Neural cell (in vitro differentiated cells): ENCODE results near the gene APP. TPM values are rescaled to one million over a fixed set of nuclear protein-coding genes. Genes with fewer than 3 reads are reported as not detected.
"Not testable (repeated sequence)": the region's sequence is repeated elsewhere in the genome, so short reads cannot be mapped to it uniquely, and the experiment has no call there.

Source experiments
- H2AFZ ChIP-seq: fragments of 200-600, 300-800 bp; sonication (generic), shearing (Covaris generic); 2 replicates; pipeline ENCODE4 v1.6.0; 2014; ENCODE audit warnings: low read depth, mild to moderate bottlenecking, antibody characterized with exemption, low read length, moderate library complexity
- H3F3A ChIP-seq: fragments of 200-600 bp; shearing (Covaris generic); 2 replicates; pipeline ENCODE4 v1.6.1; 2016; ENCODE audit warnings: mild to moderate bottlenecking, moderate library complexity, mixed read lengths, antibody characterized with exemption, low read length; ENCODE audit not compliant: insufficient read depth, poor library complexity, severe bottlenecking
- H3K27ac ChIP-seq: fragments of 200-600, 300-800 bp; sonication (generic), shearing (Covaris generic); 2 replicates; pipeline ENCODE4 v1.5.1; 2014; ENCODE audit warnings: mild to moderate bottlenecking, low read length, moderate library complexity
- H3K27me3 ChIP-seq: fragments of 300-800, 200-600 bp; sonication (generic), shearing (Covaris generic); 2 replicates; pipeline ENCODE4 v1.6.0; 2014; ENCODE audit warnings: mild to moderate bottlenecking, low read depth, low read length, moderate library complexity; ENCODE audit not compliant: insufficient read depth
- H3K36me3 ChIP-seq: fragments of 300-800, 200-600 bp; sonication (generic), shearing (Covaris generic); 2 replicates; pipeline ENCODE4 v1.5.1; 2014; ENCODE audit warnings: mild to moderate bottlenecking, antibody characterized with exemption, low read length, moderate library complexity; ENCODE audit not compliant: insufficient read depth
- H3K4me2 ChIP-seq: fragments of 300-800, 200-600 bp; sonication (generic), shearing (Covaris generic); 2 replicates; pipeline ENCODE4 v1.6.0; 2014; ENCODE audit warnings: mild to moderate bottlenecking, low read length
- H3K4me3 ChIP-seq: fragments of 300-800, 200-600 bp; sonication (generic), shearing (Covaris generic); 2 replicates; pipeline ENCODE4 v1.5.1; 2014; ENCODE audit warnings: mild to moderate bottlenecking, low read length, moderate library complexity
- H3K79me2 ChIP-seq: fragments of 200-600 bp; shearing (Covaris generic); replicated peaks from 2 replicates; pipeline ENCODE4 v1.6.0; 2014; ENCODE audit warnings: mild to moderate bottlenecking, low read length, moderate library complexity; ENCODE audit not compliant: insufficient read depth
- H3K9ac ChIP-seq: fragments of 300-800, 200-600 bp; sonication (generic), shearing (Covaris generic); 2 replicates; pipeline ENCODE4 v1.6.1; 2016; ENCODE audit warnings: mild to moderate bottlenecking, low read length, mixed read lengths
- H3K9me2 ChIP-seq: fragments of 200-600 bp; shearing (Covaris generic); 2 replicates; pipeline ENCODE4 v1.6.1; 2016; ENCODE audit warnings: mild to moderate bottlenecking, low read length, mixed read lengths; ENCODE audit not compliant: insufficient read depth
- H3K9me3 ChIP-seq: fragments of 200-600, 300-800 bp; sonication (generic), shearing (Covaris generic); 2 replicates; pipeline ENCODE4 v1.6.1; 2016; ENCODE audit warnings: mild to moderate bottlenecking, mixed run types, low read length, moderate library complexity, mixed read lengths
- H4K20me1 ChIP-seq: fragments of 200-600 bp; shearing (Covaris generic); 2 replicates; pipeline ENCODE4 v1.6.1; 2016; ENCODE audit warnings: mild to moderate bottlenecking, mixed run types; ENCODE audit not compliant: insufficient read depth
- EP300 ChIP-seq: fragments of 450-650 bp; conservative IDR thresholded peaks from 2 replicates; pipeline ENCODE4 v1.6.1; 2014; ENCODE audit warnings: antibody characterized with exemption, mild to moderate bottlenecking, moderate library complexity; ENCODE audit not compliant: poor library complexity, severe bottlenecking
- EZH2 ChIP-seq: fragments of 200-600, 300-800 bp; shearing (Covaris generic), sonication (generic); IDR thresholded peaks from 2 replicates; pipeline ENCODE4 v1.6.1; 2014; ENCODE audit warnings: antibody characterized with exemption, low read length, borderline replicate concordance, mild to moderate bottlenecking; ENCODE audit not compliant: insufficient read depth, poor library complexity, severe bottlenecking
- MXI1 ChIP-seq: fragments of 450-650 bp; conservative IDR thresholded peaks from 2 replicates; pipeline ENCODE4 v1.6.1; 2014; ENCODE audit warnings: antibody characterized with exemption, mild to moderate bottlenecking; ENCODE audit not compliant: poor library complexity, severe bottlenecking
- POLR2AphosphoS5 ChIP-seq: IDR thresholded peaks from 2 replicates; pipeline ENCODE4 v1.6.1; 2012
- RAD21 ChIP-seq: fragments of 450-650 bp; conservative IDR thresholded peaks from 2 replicates; pipeline ENCODE4 v1.6.1; 2014; ENCODE audit warnings: antibody characterized with exemption, mild to moderate bottlenecking, moderate library complexity
- SMC3 ChIP-seq: fragments of 450-650 bp; conservative IDR thresholded peaks from 2 replicates; pipeline ENCODE4 v1.6.1; 2014; ENCODE audit warnings: antibody characterized with exemption, mild to moderate bottlenecking, moderate library complexity; ENCODE audit not compliant: poor library complexity
- TAF1 ChIP-seq: IDR thresholded peaks from 2 replicates; pipeline ENCODE4 v1.6.1; 2012; ENCODE audit warnings: low read depth
- polyA plus RNA-seq: library from polyadenylated mRNA; depleted of rRNA; stranded (reverse); fragments of >200 nt; gene quantifications from 2 replicates; pipeline ENCODE4 v1.2.3, GENCODE V29; 2014
- TF ChIP-seq, protein P1 (sequence below): IDR thresholded peaks from 2 replicates; pipeline ENCODE4 v1.6.1; 2012; ENCODE audit warnings: borderline replicate concordance
- TF ChIP-seq, protein P2 (sequence below): fragments of 450-650 bp; IDR thresholded peaks from 2 replicates; pipeline ENCODE4 v1.5.1; 2014; ENCODE audit warnings: antibody characterized with exemption, mild to moderate bottlenecking, moderate library complexity; ENCODE audit not compliant: poor library complexity, severe bottlenecking

Gene APP
- polyA plus RNA-seq, 1 donor from 2014 or later: 470 TPM

DNA sequence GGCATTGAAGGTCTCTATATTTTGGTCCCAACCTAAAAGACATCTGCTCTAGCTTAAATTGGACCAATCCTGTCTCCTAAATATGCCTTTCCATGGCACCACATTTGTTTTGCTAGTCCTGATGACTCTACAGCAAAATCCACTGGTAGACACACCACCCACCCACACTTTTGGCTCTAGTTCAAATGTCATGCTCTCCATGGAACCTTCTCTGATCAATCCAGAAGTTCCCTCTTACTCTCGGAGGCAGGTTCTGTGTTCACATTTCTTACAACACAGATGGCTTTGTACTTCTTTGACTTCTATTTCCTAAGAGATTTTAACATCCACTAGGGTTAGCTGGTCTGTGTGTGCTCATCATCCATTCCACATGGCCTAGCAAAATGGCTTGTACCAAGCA is 151.3 kb downstream of the APP start:
- Histone ChIP-seq H3K27me3 (no peaks in the 10 kb centered on the region), H3K79me2 (peaks cover 11% of the 10 kb centered on the region), H3K9ac (no peak overlapping the region), H3K4me2 (no peak overlapping the region), H3K9me2 (no peaks in the 10 kb centered on the region), H3F3A (no peaks in the 10 kb centered on the region), H3K4me3 (no peak overlapping the region), H3K36me3 (peaks cover 7% of the 10 kb centered on the region), H2AFZ (no peak overlapping the region), H4K20me1 (no peaks in the 10 kb centered on the region), H3K9me3 (no peaks in the 10 kb centered on the region), H3K27ac (no peak overlapping the region)
- no peak for TF ChIP-seq EP300
- TF ChIP-seq, protein P1, sequence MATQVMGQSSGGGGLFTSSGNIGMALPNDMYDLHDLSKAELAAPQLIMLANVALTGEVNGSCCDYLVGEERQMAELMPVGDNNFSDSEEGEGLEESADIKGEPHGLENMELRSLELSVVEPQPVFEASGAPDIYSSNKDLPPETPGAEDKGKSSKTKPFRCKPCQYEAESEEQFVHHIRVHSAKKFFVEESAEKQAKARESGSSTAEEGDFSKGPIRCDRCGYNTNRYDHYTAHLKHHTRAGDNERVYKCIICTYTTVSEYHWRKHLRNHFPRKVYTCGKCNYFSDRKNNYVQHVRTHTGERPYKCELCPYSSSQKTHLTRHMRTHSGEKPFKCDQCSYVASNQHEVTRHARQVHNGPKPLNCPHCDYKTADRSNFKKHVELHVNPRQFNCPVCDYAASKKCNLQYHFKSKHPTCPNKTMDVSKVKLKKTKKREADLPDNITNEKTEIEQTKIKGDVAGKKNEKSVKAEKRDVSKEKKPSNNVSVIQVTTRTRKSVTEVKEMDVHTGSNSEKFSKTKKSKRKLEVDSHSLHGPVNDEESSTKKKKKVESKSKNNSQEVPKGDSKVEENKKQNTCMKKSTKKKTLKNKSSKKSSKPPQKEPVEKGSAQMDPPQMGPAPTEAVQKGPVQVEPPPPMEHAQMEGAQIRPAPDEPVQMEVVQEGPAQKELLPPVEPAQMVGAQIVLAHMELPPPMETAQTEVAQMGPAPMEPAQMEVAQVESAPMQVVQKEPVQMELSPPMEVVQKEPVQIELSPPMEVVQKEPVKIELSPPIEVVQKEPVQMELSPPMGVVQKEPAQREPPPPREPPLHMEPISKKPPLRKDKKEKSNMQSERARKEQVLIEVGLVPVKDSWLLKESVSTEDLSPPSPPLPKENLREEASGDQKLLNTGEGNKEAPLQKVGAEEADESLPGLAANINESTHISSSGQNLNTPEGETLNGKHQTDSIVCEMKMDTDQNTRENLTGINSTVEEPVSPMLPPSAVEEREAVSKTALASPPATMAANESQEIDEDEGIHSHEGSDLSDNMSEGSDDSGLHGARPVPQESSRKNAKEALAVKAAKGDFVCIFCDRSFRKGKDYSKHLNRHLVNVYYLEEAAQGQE: no peak
- TF ChIP-seq, protein P2, sequence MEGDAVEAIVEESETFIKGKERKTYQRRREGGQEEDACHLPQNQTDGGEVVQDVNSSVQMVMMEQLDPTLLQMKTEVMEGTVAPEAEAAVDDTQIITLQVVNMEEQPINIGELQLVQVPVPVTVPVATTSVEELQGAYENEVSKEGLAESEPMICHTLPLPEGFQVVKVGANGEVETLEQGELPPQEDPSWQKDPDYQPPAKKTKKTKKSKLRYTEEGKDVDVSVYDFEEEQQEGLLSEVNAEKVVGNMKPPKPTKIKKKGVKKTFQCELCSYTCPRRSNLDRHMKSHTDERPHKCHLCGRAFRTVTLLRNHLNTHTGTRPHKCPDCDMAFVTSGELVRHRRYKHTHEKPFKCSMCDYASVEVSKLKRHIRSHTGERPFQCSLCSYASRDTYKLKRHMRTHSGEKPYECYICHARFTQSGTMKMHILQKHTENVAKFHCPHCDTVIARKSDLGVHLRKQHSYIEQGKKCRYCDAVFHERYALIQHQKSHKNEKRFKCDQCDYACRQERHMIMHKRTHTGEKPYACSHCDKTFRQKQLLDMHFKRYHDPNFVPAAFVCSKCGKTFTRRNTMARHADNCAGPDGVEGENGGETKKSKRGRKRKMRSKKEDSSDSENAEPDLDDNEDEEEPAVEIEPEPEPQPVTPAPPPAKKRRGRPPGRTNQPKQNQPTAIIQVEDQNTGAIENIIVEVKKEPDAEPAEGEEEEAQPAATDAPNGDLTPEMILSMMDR: no peak
- no peak for TF ChIP-seq RAD21
- no peak for TF ChIP-seq SMC3
- TF ChIP-seq MXI1: no peak
- TF ChIP-seq POLR2AphosphoS5: no peak
- no peak for TF ChIP-seq TAF1

DNA sequence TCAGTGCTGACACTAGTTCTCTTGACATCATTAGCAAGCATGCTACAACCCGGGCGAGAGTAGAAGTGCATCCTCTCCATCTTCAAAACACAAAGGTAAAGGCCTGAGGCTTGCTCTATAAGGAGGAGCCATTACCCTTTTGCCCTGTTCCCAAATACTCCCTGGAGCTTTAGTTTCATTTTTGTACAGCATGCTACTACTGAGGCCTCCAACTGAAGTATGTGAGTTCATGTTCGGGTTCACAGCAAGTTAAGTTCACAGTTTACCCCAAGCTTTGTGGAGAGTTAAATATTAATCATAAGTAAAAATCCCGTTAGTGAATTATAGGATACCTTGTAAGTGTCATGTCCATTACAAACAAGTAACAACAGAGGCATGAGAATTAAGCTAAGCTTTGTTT is 156.6 kb downstream of the APP start:
- Histone ChIP-seq H3K9me2 (no peaks in the 10 kb centered on the region), H3K27ac (no peak overlapping the region), H3K4me3 (no peak overlapping the region), H3K36me3 (no peaks in the 10 kb centered on the region), H3K79me2 (no peaks in the 10 kb centered on the region), H3K4me2 (no peak overlapping the region), H4K20me1 (no peaks in the 10 kb centered on the region), H3F3A (no peaks in the 10 kb centered on the region), H3K27me3 (no peaks in the 10 kb centered on the region), H3K9me3 (no peaks in the 10 kb centered on the region), H3K9ac (no peak overlapping the region), H2AFZ (no peak overlapping the region)
- no peak for TF ChIP-seq EP300
- no peak for TF ChIP-seq MXI1
- TF ChIP-seq TAF1: no peak
- TF ChIP-seq, protein P2: no peak
- TF ChIP-seq EZH2: no peak
- TF ChIP-seq SMC3: no peak
- TF ChIP-seq, protein P1: no peak
- TF ChIP-seq RAD21: no peak
- TF ChIP-seq POLR2AphosphoS5: no peak

GRCh38 chr21:26012482-26012881 is 158.1 kb downstream of the APP start:
- not testable (repeated sequence) for H3K79me2 ChIP-seq, H3K9me2 ChIP-seq, H3K27me3 ChIP-seq, H3K27ac ChIP-seq, H3F3A ChIP-seq, H3K9me3 ChIP-seq, H2AFZ ChIP-seq, H3K4me3 ChIP-seq, H3K9ac ChIP-seq, H4K20me1 ChIP-seq, H3K4me2 ChIP-seq, H3K36me3 ChIP-seq
